Measurements from ENCODE around the gene ETFA. TPM values are rescaled to one million over a fixed set of nuclear protein-coding genes. Genes with fewer than 3 reads are reported as not detected.

Gene ETFA
- polyA plus RNA-seq, 3 donors: 62.1 to 178 (median 166) TPM

DNA sequence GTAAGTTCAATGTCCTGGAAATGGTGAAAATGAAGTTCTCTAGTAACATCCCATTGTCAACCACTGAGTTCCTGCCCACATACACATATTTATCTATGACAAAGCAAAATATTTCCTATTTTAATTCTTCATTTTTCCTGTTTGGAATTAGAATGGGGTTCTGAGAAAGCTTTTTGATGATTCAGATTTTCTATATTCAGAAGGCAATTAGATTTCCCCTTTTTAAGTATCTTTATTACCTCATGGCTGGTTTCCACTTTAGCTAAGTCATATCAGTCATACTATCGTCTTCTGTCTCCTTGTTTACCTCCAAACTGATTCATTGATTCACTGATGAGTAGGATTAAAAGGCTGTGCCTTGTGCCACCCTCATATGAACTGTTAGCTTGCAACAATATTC, 17.9 kb downstream of the ETFA start:
- intact Hi-C loops (cut with micrococcal nuclease): no loop called here
- Mint-ChIP-seq H3K4me1 (peaks cover 12% of the 10 kb centered on the region), H3K9me3 (no peaks in the 10 kb centered on the region), H3K4me3 (no peak overlapping the region), H3K27ac (peak overlapping the region in 2 of 7 donors; percentile 22 to 30), H3K27me3 (ENCODE audit: low read depth in 3 of 3) (no peaks in the 10 kb centered on the region), H3K36me3 (peaks cover 20 to 47% of the 10 kb centered on the region in 2 donors)
- no peaks in the 10 kb centered on the region for H3K9me3 ChIP-seq (replicated peaks in 1 of 2; ENCODE audit: control insufficient read depth in 1 of 2, insufficient read depth in 1 of 2, low read length in 2 of 2)
- H3K4me2 ChIP-seq (replicated peaks; ENCODE audit: extremely low read depth, low read length, poor library complexity, severe bottlenecking): no peak overlapping the region
- H3K4me3 ChIP-seq (replicated peaks in 1 of 3; ENCODE audit: low read depth in 2 of 3, low read length in 3 of 3): no peak overlapping the region
- H4K20me1 ChIP-seq (ENCODE audit: insufficient read depth, low read length): peaks cover 79% of the 10 kb centered on the region
- peak in 1 of 3 donors; percentile 21 for DNase-seq
- TF ChIP-seq, protein P1, sequence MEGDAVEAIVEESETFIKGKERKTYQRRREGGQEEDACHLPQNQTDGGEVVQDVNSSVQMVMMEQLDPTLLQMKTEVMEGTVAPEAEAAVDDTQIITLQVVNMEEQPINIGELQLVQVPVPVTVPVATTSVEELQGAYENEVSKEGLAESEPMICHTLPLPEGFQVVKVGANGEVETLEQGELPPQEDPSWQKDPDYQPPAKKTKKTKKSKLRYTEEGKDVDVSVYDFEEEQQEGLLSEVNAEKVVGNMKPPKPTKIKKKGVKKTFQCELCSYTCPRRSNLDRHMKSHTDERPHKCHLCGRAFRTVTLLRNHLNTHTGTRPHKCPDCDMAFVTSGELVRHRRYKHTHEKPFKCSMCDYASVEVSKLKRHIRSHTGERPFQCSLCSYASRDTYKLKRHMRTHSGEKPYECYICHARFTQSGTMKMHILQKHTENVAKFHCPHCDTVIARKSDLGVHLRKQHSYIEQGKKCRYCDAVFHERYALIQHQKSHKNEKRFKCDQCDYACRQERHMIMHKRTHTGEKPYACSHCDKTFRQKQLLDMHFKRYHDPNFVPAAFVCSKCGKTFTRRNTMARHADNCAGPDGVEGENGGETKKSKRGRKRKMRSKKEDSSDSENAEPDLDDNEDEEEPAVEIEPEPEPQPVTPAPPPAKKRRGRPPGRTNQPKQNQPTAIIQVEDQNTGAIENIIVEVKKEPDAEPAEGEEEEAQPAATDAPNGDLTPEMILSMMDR (IDR thresholded peaks at IDR 0.05): no peak
- H2AFZ ChIP-seq (ENCODE audit: insufficient read depth, low read depth, low read length, poor library complexity, severe bottlenecking): no peak overlapping the region
- no CpG with 5 or more reads among the region's 1 CpG for WGBS (ENCODE audit: insufficient coverage)
- H3K79me2 ChIP-seq (ENCODE audit: insufficient read depth, low read length): peaks cover 64% of the 10 kb centered on the region
- H3K27me3 ChIP-seq (ENCODE audit: control insufficient read depth in 2 of 2, insufficient read depth in 2 of 2, low read length in 2 of 2): no peaks in the 10 kb centered on the region
- H3K4me1 ChIP-seq (ENCODE audit: control insufficient read depth in 1 of 2, insufficient read depth in 2 of 2, low read length in 2 of 2): peaks cover 0 to 7% of the 10 kb centered on the region in 2 donors
- no peak overlapping the region for H3K9ac ChIP-seq (ENCODE audit: insufficient read depth, low read length, poor library complexity, severe bottlenecking)
- H3K27ac ChIP-seq (ENCODE audit: low read depth in 1 of 2, low read length in 2 of 2): peak overlapping the region in 1 of 2 donors; percentile 28
- peaks cover 26 to 43% of the 10 kb centered on the region in 2 donors for H3K36me3 ChIP-seq (replicated peaks in 1 of 2; ENCODE audit: control insufficient read depth in 1 of 2, insufficient read depth in 2 of 2, low read length in 2 of 2)

DNA sequence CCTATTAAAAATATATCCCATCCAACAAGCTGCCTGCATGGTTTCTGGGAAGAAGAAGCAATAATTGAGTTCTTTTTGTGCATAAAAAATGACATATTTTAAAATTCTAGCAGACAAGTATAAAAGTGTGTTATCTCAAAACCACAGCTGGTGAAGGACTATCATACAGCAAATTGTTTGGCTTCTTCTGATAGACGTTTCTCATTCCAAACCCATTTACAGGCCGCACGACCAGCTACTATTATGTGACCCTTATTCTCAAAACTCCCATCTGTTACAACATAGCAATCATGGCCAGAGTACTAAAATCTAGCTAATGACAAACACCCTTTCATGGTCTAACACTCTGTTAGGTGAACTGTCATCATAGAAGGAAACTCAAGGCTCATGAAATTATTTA, 21.7 kb downstream of the ETFA start:
- H3K27ac ChIP-seq (ENCODE audit: low read depth in 1 of 2, low read length in 2 of 2): no peak overlapping the region
- no peak overlapping the region for H3K4me3 Mint-ChIP-seq
- WGBS (ENCODE audit: insufficient coverage): 93% methylated on average over 2 of the region's 3 CpGs
- no peak overlapping the region for H2AFZ ChIP-seq (ENCODE audit: insufficient read depth, low read depth, low read length, poor library complexity, severe bottlenecking)
- no peaks in the 10 kb centered on the region for H3K27me3 Mint-ChIP-seq (ENCODE audit: low read depth in 3 of 3)
- peaks cover 49 to 69% of the 10 kb centered on the region in 2 donors for H3K36me3 Mint-ChIP-seq
- H3K27ac Mint-ChIP-seq: peak overlapping the region in 1 of 7 donors; percentile 25
- TF ChIP-seq, protein P1 (IDR thresholded peaks at IDR 0.05): no peak
- DNase-seq: no peak
- no peaks in the 10 kb centered on the region for H3K9me3 ChIP-seq (replicated peaks in 1 of 2; ENCODE audit: control insufficient read depth in 1 of 2, insufficient read depth in 1 of 2, low read length in 2 of 2)
- H3K4me1 ChIP-seq (ENCODE audit: control insufficient read depth in 1 of 2, insufficient read depth in 2 of 2, low read length in 2 of 2): peaks cover 0 to 7% of the 10 kb centered on the region in 2 donors
- H3K9ac ChIP-seq (ENCODE audit: insufficient read depth, low read length, poor library complexity, severe bottlenecking): no peak overlapping the region
- peaks cover 45% of the 10 kb centered on the region for H4K20me1 ChIP-seq (ENCODE audit: insufficient read depth, low read length)
- peaks cover 58 to 76% of the 10 kb centered on the region in 2 donors for H3K36me3 ChIP-seq (replicated peaks in 1 of 2; ENCODE audit: control insufficient read depth in 1 of 2, insufficient read depth in 2 of 2, low read length in 2 of 2)
- H3K4me2 ChIP-seq (replicated peaks; ENCODE audit: extremely low read depth, low read length, poor library complexity, severe bottlenecking): no peak overlapping the region
- H3K27me3 ChIP-seq (ENCODE audit: control insufficient read depth in 2 of 2, insufficient read depth in 2 of 2, low read length in 2 of 2): no peaks in the 10 kb centered on the region
- H3K4me1 Mint-ChIP-seq: peaks cover 16% of the 10 kb centered on the region
- no peak overlapping the region for H3K4me3 ChIP-seq (replicated peaks in 1 of 3; ENCODE audit: low read depth in 2 of 3, low read length in 3 of 3)
- peaks cover 31% of the 10 kb centered on the region for H3K79me2 ChIP-seq (ENCODE audit: insufficient read depth, low read length)
- no peaks in the 10 kb centered on the region for H3K9me3 Mint-ChIP-seq
- intact Hi-C loops (cut with micrococcal nuclease): no loop called here
